Measurements from ENCODE around the gene PTTG2. TPM values are rescaled to one million over a fixed set of nuclear protein-coding genes. Genes with fewer than 3 reads are reported as not detected.
A peak's percentile ranks its signal among the peaks of the same experiment; 100 is the strongest.

PTTG2 gene
- total and polyA plus RNA-seq, 2 experiments from 2014 or later = 1.1 TPM; not detected in 1

DNA sequence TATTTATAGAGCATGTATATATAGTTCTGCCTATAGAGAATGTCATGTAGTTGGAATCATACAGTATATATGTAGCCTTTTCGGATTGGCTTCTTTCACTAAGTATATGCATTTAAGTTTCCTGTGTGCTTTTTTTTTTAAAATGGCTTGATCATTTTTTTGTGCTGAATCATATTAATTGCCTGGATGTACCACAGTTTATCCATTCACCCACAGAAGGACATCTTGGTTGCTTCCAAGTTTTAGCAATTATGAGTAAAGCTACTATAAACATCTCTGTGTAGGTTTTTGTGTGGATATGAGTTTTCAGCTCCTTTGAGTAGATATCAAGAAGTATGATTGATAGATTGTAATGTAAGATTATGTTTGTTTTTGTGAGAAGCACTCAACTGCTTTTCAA, 23.8 kb downstream of the PTTG2 start:
- Mint-ChIP-seq H3K9me3 (no peaks in the 10 kb centered on the region), H3K27me3 (ENCODE audit: insufficient read depth, low read depth, poor library complexity) (peaks cover 7% of the 10 kb centered on the region), H3K36me3 (ENCODE audit: low read depth) (no peaks in the 10 kb centered on the region), H3K4me3 (no peak overlapping the region), H3K27ac (no peak overlapping the region), H3K4me1 (peaks cover 67% of the 10 kb centered on the region)
- Histone ChIP-seq H2AFZ (no peak overlapping the region), H3K27me3 (ENCODE audit: insufficient read depth) (no peaks in the 10 kb centered on the region), H3K9me2 (ENCODE audit: insufficient read depth) (no peaks in the 10 kb centered on the region), H3F3A (replicated peaks; ENCODE audit: low read depth) (no peaks in the 10 kb centered on the region), H3K79me2 (replicated peaks; ENCODE audit: insufficient read depth) (peaks cover 84% of the 10 kb centered on the region), H3K4me1 (ENCODE audit: insufficient read depth) (peaks cover 54% of the 10 kb centered on the region), H4K20me1 (replicated peaks; ENCODE audit: insufficient read depth) (peaks cover 7% of the 10 kb centered on the region), H3K4me3 (no peak overlapping the region), H3K4me2 (no peak overlapping the region), H3K27ac (ENCODE audit: low read depth) (no peak overlapping the region), H3K36me3 (ENCODE audit: insufficient read depth) (no peaks in the 10 kb centered on the region)
- ATAC-seq (no peak), DNase-seq (ENCODE audit: low spot score) (no peak)
- TF ChIP-seq POLR2AphosphoS5 (IDR thresholded peaks at IDR 0.05; ENCODE audit: low read depth) (no peak), ZNF331 (CRISPR knock-in tag; IDR thresholded peaks at IDR 0.05; ENCODE audit: low read depth) (no peak), JUNB (IDR thresholded peaks at IDR 0.05; ENCODE audit: unreplicated experiment) (no peak), EZH2phosphoT487 (IDR thresholded peaks at IDR 0.05; ENCODE audit: unreplicated experiment) (no peak)
- TF ChIP-seq, protein P1, sequence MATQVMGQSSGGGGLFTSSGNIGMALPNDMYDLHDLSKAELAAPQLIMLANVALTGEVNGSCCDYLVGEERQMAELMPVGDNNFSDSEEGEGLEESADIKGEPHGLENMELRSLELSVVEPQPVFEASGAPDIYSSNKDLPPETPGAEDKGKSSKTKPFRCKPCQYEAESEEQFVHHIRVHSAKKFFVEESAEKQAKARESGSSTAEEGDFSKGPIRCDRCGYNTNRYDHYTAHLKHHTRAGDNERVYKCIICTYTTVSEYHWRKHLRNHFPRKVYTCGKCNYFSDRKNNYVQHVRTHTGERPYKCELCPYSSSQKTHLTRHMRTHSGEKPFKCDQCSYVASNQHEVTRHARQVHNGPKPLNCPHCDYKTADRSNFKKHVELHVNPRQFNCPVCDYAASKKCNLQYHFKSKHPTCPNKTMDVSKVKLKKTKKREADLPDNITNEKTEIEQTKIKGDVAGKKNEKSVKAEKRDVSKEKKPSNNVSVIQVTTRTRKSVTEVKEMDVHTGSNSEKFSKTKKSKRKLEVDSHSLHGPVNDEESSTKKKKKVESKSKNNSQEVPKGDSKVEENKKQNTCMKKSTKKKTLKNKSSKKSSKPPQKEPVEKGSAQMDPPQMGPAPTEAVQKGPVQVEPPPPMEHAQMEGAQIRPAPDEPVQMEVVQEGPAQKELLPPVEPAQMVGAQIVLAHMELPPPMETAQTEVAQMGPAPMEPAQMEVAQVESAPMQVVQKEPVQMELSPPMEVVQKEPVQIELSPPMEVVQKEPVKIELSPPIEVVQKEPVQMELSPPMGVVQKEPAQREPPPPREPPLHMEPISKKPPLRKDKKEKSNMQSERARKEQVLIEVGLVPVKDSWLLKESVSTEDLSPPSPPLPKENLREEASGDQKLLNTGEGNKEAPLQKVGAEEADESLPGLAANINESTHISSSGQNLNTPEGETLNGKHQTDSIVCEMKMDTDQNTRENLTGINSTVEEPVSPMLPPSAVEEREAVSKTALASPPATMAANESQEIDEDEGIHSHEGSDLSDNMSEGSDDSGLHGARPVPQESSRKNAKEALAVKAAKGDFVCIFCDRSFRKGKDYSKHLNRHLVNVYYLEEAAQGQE (IDR thresholded peaks at IDR 0.05; ENCODE audit: unreplicated experiment) = no peak

DNA sequence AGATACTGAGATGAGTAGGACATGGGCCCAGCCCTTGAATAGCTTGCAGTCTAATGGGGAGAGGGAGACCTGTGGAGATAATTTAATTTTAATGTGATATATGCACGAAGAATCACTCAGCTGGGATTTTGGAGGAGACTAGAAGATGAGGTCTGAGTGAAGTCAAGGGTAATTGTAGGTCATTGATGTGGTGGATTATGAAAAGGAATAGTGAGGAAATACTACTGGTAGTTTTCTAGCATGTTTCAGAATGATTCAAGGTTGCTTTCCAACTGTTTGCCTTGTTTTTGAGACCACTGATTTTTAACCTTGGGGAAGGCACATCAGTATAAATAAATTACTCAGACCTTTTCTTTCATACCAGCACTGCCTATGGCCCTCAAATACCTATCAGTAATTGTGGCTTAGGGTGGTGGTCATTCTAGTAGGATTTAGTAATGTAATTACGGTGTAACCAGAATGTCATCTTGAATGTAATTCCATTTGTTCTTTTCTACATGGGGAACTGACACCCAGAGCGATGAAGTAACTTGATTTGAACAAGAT, 25.6 kb downstream of the PTTG2 start:
- ATAC-seq = no peak
- no peaks in the 10 kb centered on the region for H3K9me2 ChIP-seq (ENCODE audit: insufficient read depth)
- Mint-ChIP-seq H3K36me3 (ENCODE audit: low read depth) (no peaks in the 10 kb centered on the region), H3K9me3 (no peaks in the 10 kb centered on the region), H3K27ac (0 out of 2 replicates have a peak overlapping the region, but pooled peaks have one; percentile 3), H3K27me3 (ENCODE audit: insufficient read depth, low read depth, poor library complexity) (peaks cover 7% of the 10 kb centered on the region), H3K4me1 (peaks cover 65% of the 10 kb centered on the region), H3K4me3 (no peak overlapping the region)
- H3K27ac ChIP-seq (ENCODE audit: low read depth) = no peak overlapping the region
- peaks cover 55% of the 10 kb centered on the region for H3K4me1 ChIP-seq (ENCODE audit: insufficient read depth)
- no peak overlapping the region for H3K4me3 ChIP-seq
- no peak overlapping the region for H3K4me2 ChIP-seq
- peaks cover 84% of the 10 kb centered on the region for H3K79me2 ChIP-seq (replicated peaks; ENCODE audit: insufficient read depth)
- no peak overlapping the region for H2AFZ ChIP-seq
- no peaks in the 10 kb centered on the region for H3K27me3 ChIP-seq (ENCODE audit: insufficient read depth)
- H3F3A ChIP-seq (replicated peaks; ENCODE audit: low read depth) = no peaks in the 10 kb centered on the region
- H4K20me1 ChIP-seq (replicated peaks; ENCODE audit: insufficient read depth) = peaks cover 3% of the 10 kb centered on the region
- no peak for DNase-seq (ENCODE audit: low spot score)
- H3K36me3 ChIP-seq (ENCODE audit: insufficient read depth) = no peaks in the 10 kb centered on the region
- TF ChIP-seq ZNF114 (CRISPR knock-in tag; IDR thresholded peaks at IDR 0.05) (no peak), ZNF331 (CRISPR knock-in tag; IDR thresholded peaks at IDR 0.05; ENCODE audit: low read depth) (no peak), STAT1 (IDR thresholded peaks at IDR 0.05; ENCODE audit: unreplicated experiment) (no peak), EZH2 (IDR thresholded peaks at IDR 0.05; ENCODE audit: low read depth, unreplicated experiment) (no peak), POLR2AphosphoS5 (IDR thresholded peaks at IDR 0.05; ENCODE audit: low read depth) (no peak), CREB1 (CRISPR knock-in tag; IDR thresholded peaks at IDR 0.05; ENCODE audit: low read depth) (no peak), JUNB (IDR thresholded peaks at IDR 0.05; ENCODE audit: unreplicated experiment) (no peak)
- TF ChIP-seq, protein P1 (IDR thresholded peaks at IDR 0.05; ENCODE audit: unreplicated experiment) = no peak
- TF ChIP-seq, protein P2, sequence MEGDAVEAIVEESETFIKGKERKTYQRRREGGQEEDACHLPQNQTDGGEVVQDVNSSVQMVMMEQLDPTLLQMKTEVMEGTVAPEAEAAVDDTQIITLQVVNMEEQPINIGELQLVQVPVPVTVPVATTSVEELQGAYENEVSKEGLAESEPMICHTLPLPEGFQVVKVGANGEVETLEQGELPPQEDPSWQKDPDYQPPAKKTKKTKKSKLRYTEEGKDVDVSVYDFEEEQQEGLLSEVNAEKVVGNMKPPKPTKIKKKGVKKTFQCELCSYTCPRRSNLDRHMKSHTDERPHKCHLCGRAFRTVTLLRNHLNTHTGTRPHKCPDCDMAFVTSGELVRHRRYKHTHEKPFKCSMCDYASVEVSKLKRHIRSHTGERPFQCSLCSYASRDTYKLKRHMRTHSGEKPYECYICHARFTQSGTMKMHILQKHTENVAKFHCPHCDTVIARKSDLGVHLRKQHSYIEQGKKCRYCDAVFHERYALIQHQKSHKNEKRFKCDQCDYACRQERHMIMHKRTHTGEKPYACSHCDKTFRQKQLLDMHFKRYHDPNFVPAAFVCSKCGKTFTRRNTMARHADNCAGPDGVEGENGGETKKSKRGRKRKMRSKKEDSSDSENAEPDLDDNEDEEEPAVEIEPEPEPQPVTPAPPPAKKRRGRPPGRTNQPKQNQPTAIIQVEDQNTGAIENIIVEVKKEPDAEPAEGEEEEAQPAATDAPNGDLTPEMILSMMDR (conservative IDR thresholded peaks at IDR 0.05; ENCODE audit: low read depth in 2 of 2) = no peak
